ENCODE results near the gene PDLIM5. TPM values are rescaled to one million over a fixed set of nuclear protein-coding genes. Genes with fewer than 3 reads are reported as not detected.

PDLIM5 gene
- total and polyA plus RNA-seq, 9 donors = 24.9 to 160 (median 87.8) TPM

DNA sequence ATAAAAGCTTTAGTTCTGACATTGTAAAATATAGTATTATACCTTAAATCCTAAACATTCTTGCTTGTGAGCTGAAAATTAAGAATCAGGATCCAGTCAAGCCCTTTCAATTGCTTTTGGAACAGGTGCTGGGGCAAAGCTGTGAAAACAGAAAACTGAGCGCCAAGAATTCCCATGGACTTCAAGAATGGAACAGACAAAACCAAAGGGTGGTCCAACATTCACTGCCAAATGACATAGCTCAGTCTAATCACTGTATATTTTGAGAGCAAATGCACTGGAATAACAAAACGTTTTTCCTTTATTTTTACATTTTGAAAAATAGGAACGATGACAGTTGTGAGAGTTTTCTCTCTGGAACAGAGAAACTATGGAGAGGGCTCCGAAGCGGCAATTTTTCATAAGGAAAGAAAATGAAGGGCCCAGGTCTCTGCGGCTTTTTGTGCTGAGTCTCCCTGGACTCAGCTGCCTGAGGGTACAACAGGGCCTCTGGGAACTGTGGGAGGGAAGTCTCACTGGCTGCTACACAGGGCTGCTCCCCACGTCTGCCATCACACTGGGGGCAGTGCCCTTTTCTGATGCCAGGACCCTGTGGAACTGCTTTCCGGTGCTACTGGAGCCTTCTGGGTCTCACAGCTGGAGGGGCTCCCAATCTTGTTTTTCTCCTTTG is 250.0 kb downstream of the PDLIM5 start:
- WGBS, 3 donors = 63 to 74% (median 64%) methylated on average over 8 of the region's 8 CpGs
- DNase-seq = no peak
- no peaks in the 10 kb centered on the region for H3K27me3 ChIP-seq
- no peak overlapping the region for H3K4me3 ChIP-seq
- no peaks in the 10 kb centered on the region for H3K4me1 ChIP-seq (ENCODE audit: insufficient read depth)
- H3K36me3 ChIP-seq = no peaks in the 10 kb centered on the region
- H3K9me3 ChIP-seq = no peaks in the 10 kb centered on the region
- TF ChIP-seq CTCF (IDR thresholded peaks at IDR 0.05) (no peak), EP300 (IDR thresholded peaks at IDR 0.05) (no peak), POLR2A (IDR thresholded peaks at IDR 0.05) (no peak)
- H3K27ac ChIP-seq = no peak overlapping the region
- intact Hi-C loops (cut with DNase I) = no loop called here

- TF ChIP-seq CTCF (IDR thresholded peaks at IDR 0.05) = no peak
- H3K9me3 ChIP-seq = no peaks in the 10 kb centered on the region
- H3K4me1 ChIP-seq (ENCODE audit: insufficient read depth) = no peaks in the 10 kb centered on the region
- 64 to 72% (median 67%) methylated on average over 5 of the region's 5 CpGs for WGBS, 3 donors
- no peak overlapping the region for H3K4me3 ChIP-seq
- intact Hi-C loops (cut with DNase I) = no loop called here
- H3K27me3 ChIP-seq = no peaks in the 10 kb centered on the region
- H3K36me3 ChIP-seq = no peaks in the 10 kb centered on the region
- no peak overlapping the region for H3K27ac ChIP-seq
- DNase-seq = no peak
These were observed 259.9 kb downstream of the PDLIM5 start for GRCh38 chr4:94711635-94712034.

- Histone ChIP-seq H3K4me3 (no peak overlapping the region), H3K36me3 (no peaks in the 10 kb centered on the region), H3K9me3 (no peaks in the 10 kb centered on the region), H3K4me1 (ENCODE audit: insufficient read depth) (no peaks in the 10 kb centered on the region), H3K27me3 (no peaks in the 10 kb centered on the region), H3K27ac (no peak overlapping the region)
- no peak for DNase-seq
- no peak for TF ChIP-seq EP300 (IDR thresholded peaks at IDR 0.05)
- TF ChIP-seq CTCF (IDR thresholded peaks at IDR 0.05) = no peak
- TF ChIP-seq POLR2A (IDR thresholded peaks at IDR 0.05) = no peak
- 20 to 26% (median 24%) methylated on average over 5 of the region's 5 CpGs for WGBS, 3 donors
- intact Hi-C loops (cut with DNase I) = no loop called here
These were observed 262.8 kb downstream of the PDLIM5 start for GRCh38 chr4:94714365-94715160.

DNA sequence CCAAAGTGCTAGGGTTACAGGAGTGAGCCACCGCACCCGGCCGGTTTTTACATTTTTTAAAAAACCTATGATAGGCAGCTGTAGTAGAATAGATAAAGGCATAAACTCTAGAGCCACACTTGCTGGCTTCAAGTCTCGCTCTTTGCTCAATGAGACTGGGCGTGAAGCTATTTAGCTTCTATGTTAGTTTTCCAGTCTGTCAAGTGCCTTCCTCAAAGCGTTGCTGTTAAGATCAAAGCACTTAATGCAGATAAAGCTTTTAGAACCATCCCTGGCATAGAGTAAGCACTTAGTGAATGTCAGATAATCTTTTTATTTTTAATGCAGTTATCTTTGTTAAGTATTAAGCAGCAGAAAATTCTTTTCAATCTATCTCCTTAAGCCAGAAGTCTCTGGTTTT is 264.0 kb downstream of the PDLIM5 start:
- intact Hi-C loops (cut with DNase I) = no loop called here
- WGBS, 3 donors = 91 to 93% (median 92%) methylated on average over 6 of the region's 6 CpGs
- no peak overlapping the region for H3K27ac ChIP-seq

More for the DNA sequence above, 264.0 kb downstream of the PDLIM5 start:
- H3K4me1 ChIP-seq (ENCODE audit: insufficient read depth) = no peaks in the 10 kb centered on the region
- TF ChIP-seq CTCF (IDR thresholded peaks at IDR 0.05) = no peak
- no peak for TF ChIP-seq EP300 (IDR thresholded peaks at IDR 0.05)
- TF ChIP-seq POLR2A (IDR thresholded peaks at IDR 0.05) = no peak
- no peaks in the 10 kb centered on the region for H3K9me3 ChIP-seq
- no peak for DNase-seq
- H3K36me3 ChIP-seq = no peaks in the 10 kb centered on the region
- H3K4me3 ChIP-seq = no peak overlapping the region
- H3K27me3 ChIP-seq = no peaks in the 10 kb centered on the region

Other genes with a start within 250 kb of the PDLIM5 start
- 10 to 100 TPM; 18.7 to 30.5 (median 21.4) TPM for gene SMARCAD1, start 244.1 kb upstream of the PDLIM5 start, total RNA-seq
- gene SMARCAD1, start 244.1 kb upstream of the PDLIM5 start, polyA plus RNA-seq = 10 to 100 TPM; 10.2 to 15.2 TPM
- 1 to 10 TPM in 2 of 7 donors, under 1 TPM in 5; 0.24 to 1.5 (median 0.77) TPM for gene HPGDS, start 109.1 kb upstream of the PDLIM5 start, total RNA-seq
- 1 to 10 TPM in 1 of 2 donors, under 1 TPM in 1; 0.70 to 7.4 TPM for gene HPGDS, start 109.1 kb upstream of the PDLIM5 start, polyA plus RNA-seq